H9 (cell line): Measurements from ENCODE around the gene FRMD4B. TPM values are rescaled to one million over a fixed set of nuclear protein-coding genes. Genes with fewer than 3 reads are reported as not detected.

ENCODE experiments used
- DNase-seq: peaks from one replicate; pipeline ENCODE4 v3.0.0-alpha.2; 2017
- H2AFZ ChIP-seq: one replicate; pipeline ENCODE4 v1.6.1; 2013; ENCODE audit warnings: mild to moderate bottlenecking, low read length, control low read depth, moderate library complexity
- H2AK5ac ChIP-seq: 2 replicates; pipeline ENCODE4 v1.6.1; 2013; ENCODE audit warnings: low read length, control low read depth, mixed read lengths; ENCODE audit not compliant: insufficient read length
- H2BK120ac ChIP-seq: one replicate; pipeline ENCODE4 v1.6.1; 2013; ENCODE audit warnings: low read depth, mild to moderate bottlenecking, low read length, control low read depth, inconsistent platforms; ENCODE audit not compliant: poor library complexity, severe bottlenecking
- H2BK12ac ChIP-seq: 2 replicates; pipeline ENCODE4 v1.6.1; 2013; ENCODE audit warnings: low read length, control low read depth, mixed read lengths, low read depth; ENCODE audit not compliant: insufficient read length
- H2BK15ac ChIP-seq: 2 replicates; pipeline ENCODE4 v1.6.1; 2013; ENCODE audit warnings: low read depth, low read length, control low read depth
- H2BK20ac ChIP-seq: one replicate; pipeline ENCODE4 v1.6.1; 2013; ENCODE audit warnings: low read depth, mild to moderate bottlenecking, low read length, control low read depth, inconsistent platforms; ENCODE audit not compliant: poor library complexity, severe bottlenecking
- H2BK5ac ChIP-seq: 2 replicates; pipeline ENCODE4 v1.6.1; 2013; ENCODE audit warnings: low read length, control low read depth, mixed read lengths; ENCODE audit not compliant: insufficient read length
- H3K14ac ChIP-seq: 2 replicates; pipeline ENCODE4 v1.6.1; 2013; ENCODE audit warnings: low read length, control low read depth; ENCODE audit not compliant: insufficient read depth
- H3K18ac ChIP-seq: 2 replicates; pipeline ENCODE4 v1.6.1; 2013; ENCODE audit warnings: low read depth, mild to moderate bottlenecking, mixed read lengths, low read length, control low read depth; ENCODE audit not compliant: insufficient read length
- H3K23ac ChIP-seq: 2 replicates; pipeline ENCODE4 v1.6.1; 2013; ENCODE audit warnings: low read length, control low read depth, mixed read lengths, low read depth; ENCODE audit not compliant: insufficient read length
- H3K23me2 ChIP-seq: 2 replicates; pipeline ENCODE4 v1.6.1; 2013; ENCODE audit warnings: low read depth, mild to moderate bottlenecking, mixed read lengths, low read length, control low read depth; ENCODE audit not compliant: insufficient read length, poor library complexity, severe bottlenecking
- H3K27ac ChIP-seq: 2 replicates; pipeline ENCODE4 v1.5.1; 2013; ENCODE audit warnings: low read length, control low read depth, mixed read lengths, low read depth; ENCODE audit not compliant: insufficient read length
- H3K27me3 ChIP-seq: 2 replicates; pipeline ENCODE4 v1.6.1; 2013; ENCODE audit warnings: low read length, control low read depth, inconsistent platforms; ENCODE audit not compliant: insufficient read depth
- H3K4ac ChIP-seq: 2 replicates; pipeline ENCODE4 v1.6.1; 2013; ENCODE audit warnings: low read depth, mild to moderate bottlenecking, control low read depth, inconsistent platforms, low read length, moderate library complexity
- H3K4me1 ChIP-seq: 2 replicates; pipeline ENCODE4 v1.6.1; 2013; ENCODE audit warnings: low read length, control low read depth, inconsistent platforms; ENCODE audit not compliant: insufficient read depth
- H3K4me2 ChIP-seq: 2 replicates; pipeline ENCODE4 v1.6.1; 2013; ENCODE audit warnings: low read length, control low read depth, mixed read lengths; ENCODE audit not compliant: insufficient read length, insufficient read depth
- H3K56ac ChIP-seq: 2 replicates; pipeline ENCODE4 v1.6.1; 2013; ENCODE audit warnings: low read depth, mild to moderate bottlenecking, mixed read lengths, low read length, control low read depth; ENCODE audit not compliant: insufficient read length
- H3K79me1 ChIP-seq: 2 replicates; pipeline ENCODE4 v1.6.1; 2013; ENCODE audit warnings: low read depth, mild to moderate bottlenecking, moderate library complexity, low read length, control low read depth, inconsistent platforms; ENCODE audit not compliant: insufficient read depth, poor library complexity, severe bottlenecking
- H3K79me2 ChIP-seq: 2 replicates; pipeline ENCODE4 v1.6.1; 2013; ENCODE audit warnings: low read length, control low read depth, inconsistent platforms; ENCODE audit not compliant: insufficient read depth
- H3K9ac ChIP-seq: 2 replicates; pipeline ENCODE4 v1.6.1; 2013; ENCODE audit warnings: low read length, control low read depth, mixed read lengths; ENCODE audit not compliant: insufficient read length; ENCODE audit errors: extremely low read depth
- H3K9me3 ChIP-seq: one replicate; pipeline ENCODE4 v1.6.1; 2013; ENCODE audit warnings: low read depth, low read length, inconsistent platforms; ENCODE audit not compliant: control insufficient read depth
- H3T11ph ChIP-seq: one replicate; pipeline ENCODE4 v1.6.1; 2013; ENCODE audit warnings: mild to moderate bottlenecking, low read length, control low read depth, inconsistent platforms
- H4K20me1 ChIP-seq: one replicate; pipeline ENCODE4 v1.6.1; 2013; ENCODE audit not compliant: control insufficient read depth, insufficient read length, insufficient read depth
- H4K5ac ChIP-seq: 2 replicates; pipeline ENCODE4 v1.6.1; 2013; ENCODE audit warnings: low read depth, mild to moderate bottlenecking, mixed read lengths, low read length, control low read depth; ENCODE audit not compliant: insufficient read length
- H4K8ac ChIP-seq: replicated peaks from 2 replicates; pipeline ENCODE4 v1.6.1; 2013; ENCODE audit warnings: low read length, control low read depth, mixed read lengths, low read depth; ENCODE audit not compliant: insufficient read length
- H4K91ac ChIP-seq: 2 replicates; pipeline ENCODE4 v1.6.1; 2013; ENCODE audit warnings: low read depth, mild to moderate bottlenecking, moderate library complexity, mixed read lengths, low read length, control low read depth; ENCODE audit not compliant: insufficient read length
- H3K27ac Mint-ChIP-seq, 3 experiments: 2 replicates in 2 of 3; 3 replicates in 1 of 3; pipeline ENCODE4 v1.8.0; 2020 to 2021; ENCODE audit warnings: mixed read lengths in 3 of 3, mild to moderate bottlenecking in 1 of 3, moderate library complexity in 1 of 3
- H3K27me3 Mint-ChIP-seq: 2 replicates; pipeline ENCODE4 v1.8.0; 2021; ENCODE audit warnings: low read depth, mild to moderate bottlenecking, moderate library complexity, mixed read lengths
- H3K36me3 Mint-ChIP-seq, 3 experiments: 2 replicates in 2 of 3; 3 replicates in 1 of 3; pipeline ENCODE4 v1.8.0; 2020 to 2021; ENCODE audit warnings: low read depth in 3 of 3, mixed read lengths in 3 of 3; ENCODE audit not compliant: insufficient read depth in 1 of 3
- H3K4me1 Mint-ChIP-seq, 2 experiments: 2 replicates each; pipeline ENCODE4 v1.8.0; 2020; ENCODE audit warnings: mixed read lengths in 2 of 2
- H3K4me3 Mint-ChIP-seq, 2 experiments: 2 replicates in 1 of 2; 3 replicates in 1 of 2; pipeline ENCODE4 v1.8.0; 2020 to 2021; ENCODE audit warnings: mild to moderate bottlenecking in 2 of 2, mixed read lengths in 2 of 2, moderate library complexity in 1 of 2
- H3K9me3 Mint-ChIP-seq, 2 experiments: 2 replicates in 1 of 2; 3 replicates in 1 of 2; pipeline ENCODE4 v1.8.0; 2020; ENCODE audit warnings: mild to moderate bottlenecking in 2 of 2, mixed read lengths in 2 of 2, moderate library complexity in 1 of 2
- CTCF ChIP-seq: fragments of 200-600 bp; sonication (generic); conservative IDR thresholded peaks from 3 replicates; pipeline ENCODE4 v1.8.0; 2021; ENCODE audit warnings: antibody characterized with exemption, mild to moderate bottlenecking
- WGBS: extraction: QIAGEN DNeasy Blood & Tissue Kit; methylation state at CpG from one replicate; pipeline ENCODE4 v1.1.7; 2013; ENCODE audit warnings: missing lambda C conversion rate, low lambda C conversion rate, mixed read lengths; ENCODE audit not compliant: insufficient read length; ENCODE audit errors: extremely low coverage; 5-methylcytosine and 5-hydroxymethylcytosine counted together
- total RNA-seq: library from RNA; stranded (reverse); gene quantifications from 2 replicates; pipeline ENCODE4 v1.2.1, GENCODE V29; 2021

The FRMD4B gene
- total RNA-seq, 1 experiment from 2014 or later, result 3.4 TPM

GRCh38 chr3:69121513-69121912 is 264.4 kb downstream of the FRMD4B start:
- Mint-ChIP-seq H3K36me3 (no peaks in the 10 kb centered on the region), H3K4me3 (no peak overlapping the region), H3K27me3 (no peaks in the 10 kb centered on the region), H3K27ac (no peak overlapping the region), H3K4me1 (peaks cover 0 to 6% of the 10 kb centered on the region in 2 experiments; a peak in 2 of 4 replicates), H3K9me3 (no peaks in the 10 kb centered on the region)
- H3K4me1 ChIP-seq, result no peaks in the 10 kb centered on the region; the same call in 1 of the 2 replicates
- H2BK5ac ChIP-seq, result no peak overlapping the region
- H3T11ph ChIP-seq, result no peak overlapping the region
- no peak overlapping the region for H2BK120ac ChIP-seq
- H2BK15ac ChIP-seq, result no peak overlapping the region
- H2BK12ac ChIP-seq, result no peak overlapping the region
- no peak for TF ChIP-seq CTCF
- H4K91ac ChIP-seq, result no peak overlapping the region
- no peak overlapping the region for H4K8ac ChIP-seq
- H3K4ac ChIP-seq, result no peak overlapping the region
- no peak overlapping the region for H2AFZ ChIP-seq
- H2AK5ac ChIP-seq, result no peak overlapping the region
- DNase-seq, result no peak
- whole genome bisulfite sequencing, result no CpG with 5 or more reads among the region's 6 CpGs
- H3K79me2 ChIP-seq, result no peaks in the 10 kb centered on the region
- H3K23me2 ChIP-seq, result no peaks in the 10 kb centered on the region
- no peaks in the 10 kb centered on the region for H3K27me3 ChIP-seq
- no peak overlapping the region for H3K14ac ChIP-seq
- no peak overlapping the region for H3K4me2 ChIP-seq
- H3K18ac ChIP-seq, result no peak overlapping the region
- no peaks in the 10 kb centered on the region for H3K79me1 ChIP-seq
- no peak overlapping the region for H2BK20ac ChIP-seq
- no peak overlapping the region for H3K23ac ChIP-seq
- H3K9me3 ChIP-seq, result no peaks in the 10 kb centered on the region
- no peak overlapping the region for H3K27ac ChIP-seq
- no peak overlapping the region for H4K5ac ChIP-seq
- no peaks in the 10 kb centered on the region for H4K20me1 ChIP-seq
- no peak overlapping the region for H3K9ac ChIP-seq
- H3K56ac ChIP-seq, result no peak overlapping the region
